Fibroblast of peridontal ligament (primary cell): ENCODE data around the gene NDUFS6.
"Not testable (repeated sequence)": the region's sequence is repeated elsewhere in the genome, so short reads cannot be mapped to it uniquely, and the experiment has no call there.

Source experiments
- DNase-seq: peaks from one replicate; pipeline ENCODE4 v3.0.0-alpha.2; 2010; ENCODE audit errors: extremely low read depth

Gene NDUFS6

DNA sequence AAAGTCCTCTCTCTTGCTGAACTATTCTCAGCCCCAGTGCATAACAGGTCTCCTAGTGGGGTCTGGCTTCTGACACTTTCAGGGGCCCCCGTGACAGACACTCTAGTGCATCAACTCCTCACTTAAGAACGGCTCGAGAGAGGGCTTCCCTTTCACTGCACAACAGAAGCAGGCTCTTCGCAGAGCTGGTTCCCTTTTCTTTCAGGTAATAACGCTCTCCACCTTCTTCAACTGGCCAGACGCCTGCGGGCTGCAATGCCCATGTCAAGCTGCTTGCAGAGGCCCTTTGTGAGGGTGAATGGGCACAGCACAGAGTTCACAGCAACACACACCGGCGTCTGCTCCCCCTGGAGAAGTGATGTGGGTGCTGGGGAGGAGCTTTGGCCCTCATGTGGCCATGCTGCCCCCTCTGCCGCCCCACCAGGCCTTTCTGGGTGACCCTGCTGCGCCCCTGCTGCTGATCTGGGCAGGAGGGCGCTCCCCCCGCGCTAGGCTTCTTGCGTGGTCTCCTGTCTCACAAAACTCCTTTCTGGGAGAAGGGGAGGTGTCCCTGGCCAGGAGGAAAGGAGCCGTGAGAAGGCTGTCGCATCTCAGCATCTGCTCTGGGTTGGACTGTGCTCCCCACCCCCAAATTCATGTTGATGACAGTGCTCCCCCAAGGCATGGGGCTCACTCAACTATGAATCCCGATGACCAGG lies 4.0 kb upstream of the NDUFS6 start:
- no peak for DNase-seq

GRCh38 chr5:1797855-1798254 lies 3.4 kb upstream of the NDUFS6 start:
- DNase-seq = no peak

GRCh38 chr5:1798589-1798988 lies 2.6 kb upstream of the NDUFS6 start:
- not testable (repeated sequence) for DNase-seq

DNA sequence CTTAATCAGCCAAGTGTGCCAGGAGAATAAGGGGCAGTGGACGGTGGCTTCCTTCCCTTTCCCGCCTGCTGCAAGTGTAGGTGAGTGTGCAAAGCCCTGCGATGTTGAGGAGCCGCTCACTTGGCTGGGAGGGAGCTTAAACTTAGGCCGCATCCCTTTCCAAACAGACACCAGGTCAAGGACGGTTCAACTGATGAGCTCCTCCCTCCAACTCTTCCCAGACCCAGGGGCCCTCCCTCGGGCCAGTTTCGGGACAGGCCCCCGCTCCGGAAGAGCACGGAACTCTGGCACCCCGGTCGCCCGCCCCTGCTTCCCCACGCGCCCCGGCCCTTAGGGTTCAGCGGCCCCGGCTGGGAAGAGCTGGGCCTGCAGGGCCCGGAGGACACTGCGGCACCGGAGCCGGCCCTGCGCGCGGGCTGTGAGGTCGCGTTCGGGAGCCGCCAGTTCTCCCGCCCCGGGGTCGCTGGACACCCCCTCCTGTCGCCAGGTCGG lies 2.1 kb upstream of the NDUFS6 start:
- peak; percentile 17 for DNase-seq

GRCh38 chr5:1799602-1800471 lies 1.4 kb upstream of the NDUFS6 start, which contains the start of gene MRPL36:
TSS of gene MRPL36 (minus strand) at chr5:1799837. CDS start at chr5:1798935, 902 bp downstream.
- DNase-seq = peak; percentile 80

DNA sequence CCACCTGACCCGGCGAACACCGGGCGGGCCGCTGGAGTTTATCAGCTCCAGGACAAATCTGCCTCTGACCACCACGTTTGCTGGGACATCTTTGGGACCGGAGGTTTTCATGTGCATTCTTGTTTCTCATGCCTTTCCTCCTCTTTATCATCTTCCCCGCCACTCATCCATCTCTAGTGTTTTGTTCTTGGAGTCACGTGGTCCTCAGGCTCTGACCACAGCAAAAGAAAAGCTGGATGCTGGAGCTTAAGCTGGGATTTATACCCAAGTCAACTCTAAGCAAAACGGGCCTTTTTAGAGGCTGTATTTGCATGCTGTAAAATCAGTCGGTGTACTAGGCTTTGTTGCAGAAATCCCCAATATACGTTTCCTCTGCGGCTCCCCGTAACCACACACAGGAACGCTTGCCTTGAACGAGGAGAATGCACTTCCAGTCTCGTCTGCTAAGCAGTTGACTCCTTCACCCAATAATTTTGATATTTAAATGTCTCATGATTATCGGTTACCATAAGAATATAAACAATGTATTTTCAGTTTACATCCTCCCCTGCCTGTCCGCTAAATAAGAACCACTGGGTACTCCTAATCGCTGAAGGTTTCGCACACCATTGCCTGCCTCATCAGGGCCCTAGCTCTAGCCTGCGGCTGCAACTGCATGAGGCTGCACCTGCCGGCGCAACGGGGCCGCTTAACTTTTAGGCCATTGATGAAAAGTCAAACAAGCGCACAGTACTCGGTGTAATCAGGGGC lies 560 bp upstream of the NDUFS6 start:
- peak; percentile 31 for DNase-seq

GRCh38 chr5:1801967-1802295 lies 724 bp downstream of the NDUFS6 start:
- DNase-seq = no peak

GRCh38 chr5:1803192-1803591 lies 2.0 kb downstream of the NDUFS6 start:
- no peak for DNase-seq

- no peak for DNase-seq
Observed at GRCh38 chr5:1804001-1804690, 2.9 kb downstream of the NDUFS6 start.

DNA sequence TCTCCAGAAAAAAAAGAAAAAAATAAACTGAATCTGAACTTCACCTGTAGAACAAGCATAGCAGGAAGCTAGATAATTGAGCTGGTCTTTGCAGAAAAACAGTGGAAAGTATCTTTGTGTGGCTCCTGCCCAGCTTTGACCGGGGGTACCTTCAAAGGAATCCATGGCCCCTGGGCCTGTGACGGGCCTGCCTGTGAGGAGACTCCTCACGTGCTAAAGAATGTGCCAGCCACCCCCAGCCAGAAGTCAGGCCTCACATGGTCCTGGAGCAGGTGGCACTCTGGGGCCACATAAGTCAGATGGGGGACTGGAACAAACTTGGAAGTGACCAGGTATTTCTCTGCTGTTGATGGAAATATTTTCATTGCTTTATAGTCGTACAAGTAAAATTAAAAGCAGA lies 4.1 kb downstream of the NDUFS6 start:
- no peak for DNase-seq

DNA sequence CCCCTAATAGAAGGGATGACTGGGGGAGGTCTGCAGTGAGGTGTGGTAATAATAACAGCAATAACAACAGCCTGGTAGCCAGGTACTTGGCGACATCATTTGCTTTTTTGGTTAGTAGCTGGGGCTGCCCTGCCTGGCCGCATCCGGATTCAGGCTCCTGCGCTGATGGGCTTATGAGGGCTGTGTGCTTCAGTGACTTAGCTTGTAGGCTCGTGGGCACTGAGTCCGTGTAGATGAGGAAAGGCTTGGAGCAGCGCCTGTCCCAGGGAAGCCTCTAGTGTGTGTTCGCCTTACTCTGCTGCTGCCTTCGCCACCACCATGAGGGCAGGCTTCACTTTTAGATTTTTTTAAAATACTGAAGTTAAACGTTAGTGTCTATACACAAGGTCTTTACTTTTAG lies 4.5 kb downstream of the NDUFS6 start:
- no peak for DNase-seq

DNA sequence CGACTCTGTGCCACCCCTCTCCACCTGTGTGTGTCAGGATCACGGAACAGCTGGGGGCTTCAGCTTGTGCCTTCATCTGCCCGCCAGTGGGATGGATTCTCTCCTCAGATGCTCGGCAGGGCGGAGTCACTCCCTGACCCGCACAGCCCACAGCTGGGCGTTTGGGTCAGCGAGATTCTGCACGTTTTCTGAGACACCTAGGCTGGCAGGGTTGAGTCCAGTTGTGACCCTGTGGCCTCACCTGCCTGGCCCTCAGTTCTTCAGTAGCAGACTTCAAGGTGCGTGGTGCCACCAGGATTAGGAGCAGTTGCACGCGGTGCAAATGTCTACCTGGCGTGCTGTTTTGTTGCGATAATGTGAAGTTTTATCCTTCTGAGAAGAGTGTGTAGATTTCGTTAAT lies 5.0 kb downstream of the NDUFS6 start:
- DNase-seq = no peak

- DNase-seq = no peak
Observed at GRCh38 chr5:1806974-1807373, 5.8 kb downstream of the NDUFS6 start.

GRCh38 chr5:1807451-1808185 lies 6.4 kb downstream of the NDUFS6 start:
- no peak for DNase-seq

GRCh38 chr5:1808439-1808838 lies 7.2 kb downstream of the NDUFS6 start:
- peak; percentile 38 for DNase-seq

DNA sequence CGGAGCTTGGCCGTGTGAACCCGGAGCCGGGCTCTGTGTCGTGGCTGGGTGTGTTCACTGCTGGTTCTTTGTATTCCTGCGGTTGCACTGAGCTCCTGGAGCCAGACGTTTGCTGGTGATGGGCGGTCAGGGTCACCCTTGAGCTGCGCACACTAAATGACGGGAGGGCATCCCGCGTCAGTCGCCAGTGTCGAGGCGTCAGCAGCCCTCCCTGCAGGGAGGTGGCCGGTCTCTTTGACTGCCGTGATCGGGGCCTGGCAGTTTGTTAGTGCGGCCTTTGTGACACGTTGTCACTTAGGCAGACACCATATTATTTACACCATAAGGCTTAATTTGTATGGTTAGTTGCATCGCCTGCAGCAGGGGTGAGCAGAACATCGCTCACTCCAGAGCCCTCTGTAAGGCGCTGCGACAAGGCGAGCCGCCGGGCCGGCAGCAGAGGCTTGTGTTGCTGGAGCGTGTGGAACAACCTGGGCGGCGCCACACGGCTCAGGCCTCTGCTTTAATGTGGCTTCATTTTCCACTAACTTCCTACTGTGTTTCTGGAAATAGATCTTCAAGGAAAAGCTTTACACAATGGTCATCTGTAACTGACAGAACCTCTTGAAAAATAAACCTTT lies 8.3 kb downstream of the NDUFS6 start:
- no peak for DNase-seq

DNA sequence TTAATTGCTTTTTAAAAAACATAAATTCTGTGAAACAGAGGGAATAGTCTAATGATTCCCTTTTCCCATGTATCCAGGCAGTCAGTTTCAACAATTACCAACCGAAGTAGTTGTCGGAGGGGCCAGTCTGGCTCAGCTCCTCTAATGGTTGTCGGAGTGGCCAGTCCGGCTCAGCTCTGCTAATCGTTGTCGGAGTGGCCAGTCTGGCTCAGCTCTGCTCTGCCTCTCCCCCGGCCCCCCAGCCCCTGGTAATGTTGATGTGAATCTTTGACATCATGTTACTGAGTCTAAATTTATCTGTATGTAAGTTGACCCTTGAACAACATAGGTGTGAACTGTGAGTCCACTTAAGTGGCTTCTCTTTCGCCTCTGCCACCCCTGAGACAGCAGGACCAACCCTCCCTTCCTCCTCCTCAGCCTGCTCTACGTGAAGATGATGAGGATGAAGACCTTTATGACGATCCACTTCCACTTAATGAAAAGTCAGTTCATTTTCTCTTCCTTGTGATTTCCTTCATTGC lies 9.4 kb downstream of the NDUFS6 start:
- no peak for DNase-seq

GRCh38 chr5:1814183-1815020 lies 13.2 kb downstream of the NDUFS6 start:
- DNase-seq = no peak

GRCh38 chr5:1815071-1815786 lies 14.0 kb downstream of the NDUFS6 start:
- DNase-seq = no peak
